Mesothelial cell of epicardium (in vitro differentiated cells): ENCODE data around the gene LETM1. TPM values are rescaled to one million over a fixed set of nuclear protein-coding genes. Genes with fewer than 3 reads are reported as not detected.

Source experiments
- DNase-seq, 2 experiments: peaks; one replicate each; pipeline ENCODE4 v3.0.0; 2021; ENCODE audit warnings: low spot score in 2 of 2; ENCODE audit not compliant: unreplicated experiment in 2 of 2
- H3K27ac Mint-ChIP-seq: 2 replicates; pipeline ENCODE4 v1.8.0; 2021; ENCODE audit warnings: mixed read lengths
- H3K27me3 Mint-ChIP-seq: 2 replicates; pipeline ENCODE4 v1.8.0; 2021; ENCODE audit warnings: low read depth, mixed read lengths
- H3K36me3 Mint-ChIP-seq: 2 replicates; pipeline ENCODE4 v1.8.0; 2021; ENCODE audit warnings: mixed read lengths
- H3K4me1 Mint-ChIP-seq: 2 replicates; pipeline ENCODE4 v1.8.0; 2021; ENCODE audit warnings: mixed read lengths
- H3K4me3 Mint-ChIP-seq: 2 replicates; pipeline ENCODE4 v1.8.0; 2021; ENCODE audit warnings: mild to moderate bottlenecking, moderate library complexity, mixed read lengths
- H3K9me3 Mint-ChIP-seq: 2 replicates; pipeline ENCODE4 v1.8.0; 2021; ENCODE audit warnings: mixed read lengths
- CTCF ChIP-seq: fragments of 200-600 bp; sonication (generic); IDR thresholded peaks from one replicate; pipeline ENCODE4 v1.5.0; 2021; ENCODE audit warnings: antibody characterized with exemption; ENCODE audit not compliant: unreplicated experiment
- total RNA-seq: library from RNA; stranded (reverse); gene quantifications from 3 replicates; pipeline ENCODE4 v1.2.1, GENCODE V29; 2021

LETM1 gene
- total RNA-seq, 1 donor from 2014 or later, result 48.7 TPM

- H3K4me1 Mint-ChIP-seq, result peaks cover 4% of the 10 kb centered on the region
- H3K27me3 Mint-ChIP-seq, result no peaks in the 10 kb centered on the region
- H3K36me3 Mint-ChIP-seq, result no peaks in the 10 kb centered on the region
- no peaks in the 10 kb centered on the region for H3K9me3 Mint-ChIP-seq
- TF ChIP-seq CTCF, result no peak
- H3K27ac Mint-ChIP-seq, result no peak overlapping the region
- DNase-seq, result no peak
- no peak overlapping the region for H3K4me3 Mint-ChIP-seq
These were observed 68.4 kb downstream of the LETM1 start for GRCh38 chr4:1787411-1788077.

GRCh38 chr4:1786544-1787362 lies 69.2 kb downstream of the LETM1 start:
- no peak overlapping the region for H3K27ac Mint-ChIP-seq
- H3K4me1 Mint-ChIP-seq, result peaks cover 4% of the 10 kb centered on the region
- no peak for TF ChIP-seq CTCF
- H3K9me3 Mint-ChIP-seq, result no peaks in the 10 kb centered on the region
- H3K27me3 Mint-ChIP-seq, result no peaks in the 10 kb centered on the region
- DNase-seq, result no peak
- no peaks in the 10 kb centered on the region for H3K36me3 Mint-ChIP-seq
- no peak overlapping the region for H3K4me3 Mint-ChIP-seq

- Mint-ChIP-seq H3K4me3 (no peak overlapping the region), H3K27me3 (no peaks in the 10 kb centered on the region), H3K9me3 (no peaks in the 10 kb centered on the region), H3K36me3 (no peaks in the 10 kb centered on the region), H3K27ac (no peak overlapping the region), H3K4me1 (peaks cover 4% of the 10 kb centered on the region)
- no peak for TF ChIP-seq CTCF
- no peak for DNase-seq
These were observed 70.4 kb downstream of the LETM1 start for GRCh38 chr4:1785592-1785991.

- TF ChIP-seq CTCF, result no peak
These were observed 71.0 kb downstream of the LETM1 start for GRCh38 chr4:1784789-1785591.

GRCh38 chr4:1784395-1784788 lies 71.6 kb downstream of the LETM1 start:
- Mint-ChIP-seq H3K4me3 (no peak overlapping the region), H3K9me3 (no peaks in the 10 kb centered on the region), H3K4me1 (peaks cover 4% of the 10 kb centered on the region), H3K36me3 (no peaks in the 10 kb centered on the region), H3K27ac (no peak overlapping the region), H3K27me3 (no peaks in the 10 kb centered on the region)
- no peak for TF ChIP-seq CTCF
- DNase-seq, result no peak

More at GRCh38 chr4:1784789-1785591, 71.0 kb downstream of the LETM1 start:
- no peak for DNase-seq
- Mint-ChIP-seq H3K27ac (no peak overlapping the region), H3K36me3 (no peaks in the 10 kb centered on the region), H3K9me3 (no peaks in the 10 kb centered on the region), H3K4me3 (no peak overlapping the region), H3K4me1 (peaks cover 4% of the 10 kb centered on the region), H3K27me3 (no peaks in the 10 kb centered on the region)
